Endothelial cell of umbilical vein (primary cell): ENCODE measurements around the gene SLC25A13. TPM values are rescaled to one million over a fixed set of nuclear protein-coding genes. Genes with fewer than 3 reads are reported as not detected.

ENCODE experiments used
- BruUV-seq: library from RNA; stranded (reverse); fragments of 400-500 nt; replicated peaks from 2 replicates; lab custom pipeline; 2021; lab: Mats Ljungman, UMichigan
- CTCF ChIA-PET: fragments of 300-600, 350-600 bp; sonication (Branson Sonifier 250); formaldehyde crosslinking; loops from one replicate; lab custom pipeline; 2021; ENCODE audit warnings: antibody characterized with exemption, inconsistent platforms; lab: Charles Lee
- POLR2A ChIA-PET: fragments of 300-600, 350-600 bp; sonication (Branson Sonifier 250); formaldehyde crosslinking; loops from one replicate; lab custom pipeline; 2021; ENCODE audit warnings: antibody characterized with exemption, inconsistent platforms; lab: Charles Lee
- DNase-seq: peaks from one replicate; pipeline ENCODE4 v3.0.0-alpha.2; 2011; ENCODE audit warnings: low read depth, low spot score
- FAIRE-seq: peaks from 2 replicates; lab custom pipeline; 2011; peaks lifted over from hg19 to GRCh38; lab: Jason Lieb, UNC
- H2AFZ ChIP-seq: 2 replicates; pipeline ENCODE4 v1.6.0; 2012; ENCODE audit warnings: low read depth, low read length, control low read depth, inconsistent platforms
- H3K27ac ChIP-seq: 2 replicates; pipeline ENCODE4 v1.5.1; 2011; ENCODE audit warnings: low read depth, mild to moderate bottlenecking, control low read depth, low read length, moderate library complexity; ENCODE audit not compliant: insufficient read depth
- H3K27me3 ChIP-seq, 2 experiments: 2 replicates each; pipeline versions ENCODE4 v1.6.0 to v1.6.1; 2011; ENCODE audit warnings: low read length in 2 of 2, mixed read lengths in 1 of 2; ENCODE audit not compliant: control insufficient read depth in 2 of 2, insufficient read depth in 2 of 2
- H3K36me3 ChIP-seq, 2 experiments: 2 replicates in 1 of 2; 3 replicates in 1 of 2; pipeline ENCODE4 v1.5.1; 2011; ENCODE audit warnings: low read length in 2 of 2, mild to moderate bottlenecking in 1 of 2, moderate library complexity in 1 of 2; ENCODE audit not compliant: control insufficient read depth in 2 of 2, insufficient read depth in 2 of 2; ENCODE audit errors: extremely low read depth in 1 of 2
- H3K4me1 ChIP-seq: 3 replicates; pipeline ENCODE4 v1.5.1; 2011; ENCODE audit warnings: mild to moderate bottlenecking, low read length; ENCODE audit not compliant: control insufficient read depth, insufficient read depth; ENCODE audit errors: extremely low read depth
- H3K4me2 ChIP-seq: 2 replicates; pipeline ENCODE4 v1.6.1; 2011; ENCODE audit warnings: low read length, control low read depth, mixed read lengths; ENCODE audit not compliant: insufficient read depth
- H3K4me3 ChIP-seq, 3 experiments: fragments of 200-600 bp in 1 of 3; sonication (generic), shearing (Covaris generic) in 1 of 3; replicated peaks in 1 of 3; 2 replicates each; pipeline ENCODE4 v1.5.1; 2011 to 2016; ENCODE audit warnings: control low read depth in 3 of 3, low read length in 3 of 3, mild to moderate bottlenecking in 2 of 3, inconsistent platforms in 1 of 3, low read depth in 1 of 3, moderate library complexity in 1 of 3; ENCODE audit not compliant: insufficient read depth in 1 of 3
- H3K79me2 ChIP-seq: 2 replicates; pipeline ENCODE4 v1.6.0; 2012; ENCODE audit warnings: low read length, inconsistent platforms; ENCODE audit not compliant: control insufficient read depth, insufficient read depth
- H3K9ac ChIP-seq: replicated peaks from 2 replicates; pipeline ENCODE3; 2011; ENCODE audit warnings: low read length, control low read depth; ENCODE audit not compliant: insufficient read depth; ENCODE audit errors: extremely low read depth
- H3K9me1 ChIP-seq: replicated peaks from 3 replicates; pipeline ENCODE4 v1.6.0; 2011; ENCODE audit warnings: mild to moderate bottlenecking, low read length; ENCODE audit not compliant: control insufficient read depth, insufficient read depth; ENCODE audit errors: extremely low read depth
- H3K9me3 ChIP-seq: replicated peaks from 2 replicates; pipeline ENCODE4 v1.5.1; 2012; ENCODE audit warnings: low read length, inconsistent platforms; ENCODE audit not compliant: control insufficient read depth, insufficient read depth
- H4K20me1 ChIP-seq: replicated peaks from 2 replicates; pipeline ENCODE3; 2011; ENCODE audit warnings: mild to moderate bottlenecking, low read length; ENCODE audit not compliant: control insufficient read depth, insufficient read depth; ENCODE audit errors: extremely low read depth
- EZH2 ChIP-seq: IDR thresholded peaks from 2 replicates; pipeline ENCODE4 v1.6.1; 2012; ENCODE audit warnings: borderline replicate concordance, low read depth, mild to moderate bottlenecking, moderate library complexity, low read length, inconsistent platforms; ENCODE audit not compliant: severe bottlenecking
- FOS ChIP-seq: IDR thresholded peaks from 2 replicates; pipeline ENCODE4 v1.6.1; 2011; ENCODE audit warnings: mild to moderate bottlenecking, low read length, moderate library complexity, borderline replicate concordance; ENCODE audit not compliant: insufficient read depth
- GATA2 ChIP-seq: IDR thresholded peaks from 2 replicates; pipeline ENCODE4 v1.7.0; 2011; ENCODE audit warnings: low read depth, mild to moderate bottlenecking, moderate library complexity, mixed read lengths, low read length; ENCODE audit not compliant: insufficient read length, insufficient read depth
- JUN ChIP-seq: IDR thresholded peaks from 2 replicates; pipeline ENCODE4 v1.6.1; 2011; ENCODE audit warnings: borderline replicate concordance, low read depth; ENCODE audit not compliant: insufficient read length, insufficient read depth
- MYC ChIP-seq: IDR thresholded peaks from one replicate; pipeline ENCODE4 v1.6.1; 2011; ENCODE audit warnings: mild to moderate bottlenecking, low read depth, low read length
- POLR2A ChIP-seq: IDR thresholded peaks from 2 replicates; pipeline ENCODE4 v1.6.1; 2012; ENCODE audit warnings: low read depth, mild to moderate bottlenecking, control low read depth, low read length
- POLR2AphosphoS5 ChIP-seq: IDR thresholded peaks from 2 replicates; pipeline ENCODE4 v1.6.1; 2012; ENCODE audit warnings: low read depth, mild to moderate bottlenecking, control low read depth, low read length, moderate library complexity; ENCODE audit not compliant: insufficient read depth
- dilution Hi-C: fragments of 300-500 bp; cut with MboI; formaldehyde crosslinking; loops from one replicate; pipeline ENCODE4 v1.15.0; 2019; ENCODE audit warnings: low sequenced_read_pairs; ENCODE audit not compliant: extremely low pct_ligation_motif_present
- intact Hi-C: fragments of 100-400 bp; cut with micrococcal nuclease; formaldehyde crosslinking; loops from one replicate; pipeline ENCODE4 v1.10.0; 2022
- polyA plus RNA-seq, 4 experiments: library from polyadenylated mRNA; depleted of rRNA in 3 of 4; stranded (reverse) in 3 of 4; unstranded in 1 of 4; fragments of >200 nt; gene quantifications; 2 replicates each; pipeline versions ENCODE4 v1.2.1 to v1.2.3, GENCODE V29; 2011 to 2012; ENCODE audit warnings: missing spikeins in 1 of 4
- total RNA-seq: library from RNA; stranded (reverse); gene quantifications from 2 replicates; pipeline ENCODE4 v1.2.3, GENCODE V29; 2021
- TF ChIP-seq, protein P1 (sequence below), 2 donors: IDR thresholded peaks; 1 replicate in 1 of 2; 2 replicates in 1 of 2; pipeline ENCODE4 v1.5.1; 2011; ENCODE audit warnings: low read length in 2 of 2, mild to moderate bottlenecking in 2 of 2, moderate library complexity in 2 of 2, control low read depth in 1 of 2, inconsistent platforms in 1 of 2, low read depth in 1 of 2; ENCODE audit not compliant: insufficient read depth in 1 of 2; ENCODE audit errors: extremely low read depth in 1 of 2
- TF ChIP-seq, protein P2 (sequence below): IDR thresholded peaks from 2 replicates; pipeline ENCODE4 v1.6.1; 2011; ENCODE audit not compliant: insufficient read depth, insufficient read length

SLC25A13 gene
- total and polyA plus RNA-seq, 2 donors (not counting 3 experiments of a cell fraction or from before 2014, with no cell fraction given), result 13.2 to 34.4 TPM

DNA sequence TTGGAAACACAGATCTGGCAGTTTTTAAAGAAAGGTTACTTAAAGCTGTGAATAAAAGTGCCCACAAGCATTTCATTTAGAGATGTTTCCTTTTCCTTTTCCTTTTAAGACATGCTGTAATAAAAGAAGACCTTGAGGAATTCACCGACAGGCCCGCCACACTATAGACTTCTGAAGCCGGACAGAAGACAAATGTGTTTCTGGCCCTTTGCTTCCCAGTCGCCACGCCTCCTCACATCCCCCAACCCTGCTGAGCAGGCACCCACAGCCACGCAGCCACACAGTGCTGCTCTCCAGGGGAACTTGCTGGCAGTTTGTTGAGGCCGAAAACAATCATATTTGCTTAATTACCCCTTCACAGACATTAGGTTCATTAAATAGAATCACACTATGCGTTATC lies 83.4 kb downstream of the SLC25A13 start:
- peak; percentile 75 for DNase-seq

More for the DNA sequence above, 83.4 kb downstream of the SLC25A13 start:
- intact Hi-C loops (loop anchor here (1.0 to 10.0 kb wide), 3 partner anchors 174 to 789 kb away; no protein-coding TSS in a partner anchor), dilution Hi-C loops (no loop called here)
- no peak overlapping the region for H3K4me3 ChIP-seq
- no peaks in the 10 kb centered on the region for H3K9me1 ChIP-seq
- no peak for FAIRE-seq
- no peaks in the 10 kb centered on the region for H3K79me2 ChIP-seq
- no peak overlapping the region for H2AFZ ChIP-seq
- H3K36me3 ChIP-seq, result no peaks in the 10 kb centered on the region
- no peak overlapping the region for H3K9ac ChIP-seq
- H4K20me1 ChIP-seq, result no peaks in the 10 kb centered on the region
- POLR2A ChIA-PET, result no interaction called here
- CTCF ChIA-PET, result no interaction called here
- no peaks in the 10 kb centered on the region for H3K9me3 ChIP-seq
- H3K27ac ChIP-seq, result no peak overlapping the region
- no peak for TF ChIP-seq JUN
- TF ChIP-seq EZH2, result no peak
- TF ChIP-seq, protein P1, sequence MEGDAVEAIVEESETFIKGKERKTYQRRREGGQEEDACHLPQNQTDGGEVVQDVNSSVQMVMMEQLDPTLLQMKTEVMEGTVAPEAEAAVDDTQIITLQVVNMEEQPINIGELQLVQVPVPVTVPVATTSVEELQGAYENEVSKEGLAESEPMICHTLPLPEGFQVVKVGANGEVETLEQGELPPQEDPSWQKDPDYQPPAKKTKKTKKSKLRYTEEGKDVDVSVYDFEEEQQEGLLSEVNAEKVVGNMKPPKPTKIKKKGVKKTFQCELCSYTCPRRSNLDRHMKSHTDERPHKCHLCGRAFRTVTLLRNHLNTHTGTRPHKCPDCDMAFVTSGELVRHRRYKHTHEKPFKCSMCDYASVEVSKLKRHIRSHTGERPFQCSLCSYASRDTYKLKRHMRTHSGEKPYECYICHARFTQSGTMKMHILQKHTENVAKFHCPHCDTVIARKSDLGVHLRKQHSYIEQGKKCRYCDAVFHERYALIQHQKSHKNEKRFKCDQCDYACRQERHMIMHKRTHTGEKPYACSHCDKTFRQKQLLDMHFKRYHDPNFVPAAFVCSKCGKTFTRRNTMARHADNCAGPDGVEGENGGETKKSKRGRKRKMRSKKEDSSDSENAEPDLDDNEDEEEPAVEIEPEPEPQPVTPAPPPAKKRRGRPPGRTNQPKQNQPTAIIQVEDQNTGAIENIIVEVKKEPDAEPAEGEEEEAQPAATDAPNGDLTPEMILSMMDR (IDR thresholded peaks at IDR 0.05; ENCODE audit: extremely low read depth in 1 of 2, insufficient read depth in 1 of 2, low read depth in 1 of 2, low read length in 2 of 2), result no peak
- no peak for TF ChIP-seq GATA2
- TF ChIP-seq, protein P2, sequence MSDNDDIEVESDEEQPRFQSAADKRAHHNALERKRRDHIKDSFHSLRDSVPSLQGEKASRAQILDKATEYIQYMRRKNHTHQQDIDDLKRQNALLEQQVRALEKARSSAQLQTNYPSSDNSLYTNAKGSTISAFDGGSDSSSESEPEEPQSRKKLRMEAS, result no peak
- TF ChIP-seq MYC, result no peak
- no peak for TF ChIP-seq POLR2AphosphoS5
- no peak for TF ChIP-seq POLR2A
- no peak for TF ChIP-seq FOS
- no TSS peak for BruUV-seq
- H3K4me2 ChIP-seq, result no peak overlapping the region
- peaks cover 18% of the 10 kb centered on the region for H3K4me1 ChIP-seq
- no peaks in the 10 kb centered on the region for H3K27me3 ChIP-seq
